HG03442 (cell line): ENCODE data around the gene SENP3.
A peak's percentile ranks its signal among the peaks of the same experiment; 100 is the strongest.

Source experiments
- ATAC-seq: cut with Tn5 transposase; IDR thresholded peaks from one replicate; pipeline ENCODE4 v1.9.1; 2021; ENCODE audit warnings: mild to moderate bottlenecking, moderate library complexity; ENCODE audit not compliant: unreplicated experiment

SENP3 gene

DNA sequence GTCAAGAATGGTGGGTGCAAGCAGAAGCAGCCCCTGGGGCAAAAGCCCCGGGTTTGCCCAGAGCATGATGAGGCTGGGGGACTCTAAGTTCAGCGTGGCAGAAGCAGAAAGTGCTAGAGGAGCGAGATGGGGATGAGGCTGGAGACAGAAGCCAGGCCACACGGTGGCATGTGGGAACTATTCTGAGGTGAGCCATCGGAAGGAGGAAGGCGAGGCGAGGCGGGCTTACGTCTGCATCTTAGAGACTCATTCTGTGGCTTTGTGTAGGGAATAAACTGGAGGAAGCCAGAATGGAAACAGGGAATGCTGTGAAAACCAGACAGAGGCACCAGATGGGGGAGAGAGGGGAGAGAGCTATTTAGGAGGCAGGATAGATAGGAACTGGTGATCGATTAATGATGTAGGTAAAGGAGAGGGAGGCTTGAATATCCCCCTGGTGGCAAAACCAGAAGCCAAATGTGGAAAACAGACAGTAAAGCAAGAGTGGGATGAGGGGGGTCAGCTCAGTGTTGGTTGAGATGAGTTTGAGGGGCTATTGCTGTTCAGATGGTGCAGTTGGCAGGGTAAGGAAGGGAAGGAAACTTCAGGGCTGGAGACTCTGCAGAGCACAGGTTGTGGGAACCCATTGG, 6.3 kb upstream of the SENP3 start:
- no peak for ATAC-seq

DNA sequence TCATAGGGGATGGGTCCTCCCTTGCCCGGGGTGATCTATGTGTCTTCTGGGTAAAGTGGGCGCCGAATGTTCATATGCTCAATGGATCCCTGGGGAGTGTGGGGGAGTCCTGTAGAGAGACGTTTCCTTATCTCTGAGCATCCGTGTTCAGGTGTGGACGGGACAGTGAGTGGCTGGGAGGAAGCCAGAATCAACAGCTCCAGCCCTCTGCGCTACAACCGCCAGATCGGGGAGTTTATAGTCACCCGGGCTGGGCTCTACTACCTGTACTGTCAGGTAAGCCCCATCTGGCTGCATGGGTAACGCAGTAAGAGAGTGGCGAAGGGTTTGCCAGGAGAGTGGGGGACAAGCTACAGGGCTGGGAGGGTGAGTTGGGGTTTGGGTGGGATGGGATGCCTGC, 5.1 kb upstream of the SENP3 start:
- no peak for ATAC-seq

DNA sequence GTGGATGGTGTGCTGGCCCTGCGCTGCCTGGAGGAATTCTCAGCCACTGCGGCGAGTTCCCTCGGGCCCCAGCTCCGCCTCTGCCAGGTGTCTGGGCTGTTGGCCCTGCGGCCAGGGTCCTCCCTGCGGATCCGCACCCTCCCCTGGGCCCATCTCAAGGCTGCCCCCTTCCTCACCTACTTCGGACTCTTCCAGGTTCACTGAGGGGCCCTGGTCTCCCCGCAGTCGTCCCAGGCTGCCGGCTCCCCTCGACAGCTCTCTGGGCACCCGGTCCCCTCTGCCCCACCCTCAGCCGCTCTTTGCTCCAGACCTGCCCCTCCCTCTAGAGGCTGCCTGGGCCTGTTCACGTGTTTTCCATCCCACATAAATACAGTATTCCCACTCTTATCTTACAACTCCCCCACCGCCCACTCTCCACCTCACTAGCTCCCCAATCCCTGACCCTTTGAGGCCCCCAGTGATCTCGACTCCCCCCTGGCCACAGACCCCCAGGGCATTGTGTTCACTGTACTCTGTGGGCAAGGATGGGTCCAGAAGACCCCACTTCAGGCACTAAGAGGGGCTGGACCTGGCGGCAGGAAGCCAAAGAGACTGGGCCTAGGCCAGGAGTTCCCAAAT, 4.5 kb upstream of the SENP3 start:
- ATAC-seq, result no peak

DNA sequence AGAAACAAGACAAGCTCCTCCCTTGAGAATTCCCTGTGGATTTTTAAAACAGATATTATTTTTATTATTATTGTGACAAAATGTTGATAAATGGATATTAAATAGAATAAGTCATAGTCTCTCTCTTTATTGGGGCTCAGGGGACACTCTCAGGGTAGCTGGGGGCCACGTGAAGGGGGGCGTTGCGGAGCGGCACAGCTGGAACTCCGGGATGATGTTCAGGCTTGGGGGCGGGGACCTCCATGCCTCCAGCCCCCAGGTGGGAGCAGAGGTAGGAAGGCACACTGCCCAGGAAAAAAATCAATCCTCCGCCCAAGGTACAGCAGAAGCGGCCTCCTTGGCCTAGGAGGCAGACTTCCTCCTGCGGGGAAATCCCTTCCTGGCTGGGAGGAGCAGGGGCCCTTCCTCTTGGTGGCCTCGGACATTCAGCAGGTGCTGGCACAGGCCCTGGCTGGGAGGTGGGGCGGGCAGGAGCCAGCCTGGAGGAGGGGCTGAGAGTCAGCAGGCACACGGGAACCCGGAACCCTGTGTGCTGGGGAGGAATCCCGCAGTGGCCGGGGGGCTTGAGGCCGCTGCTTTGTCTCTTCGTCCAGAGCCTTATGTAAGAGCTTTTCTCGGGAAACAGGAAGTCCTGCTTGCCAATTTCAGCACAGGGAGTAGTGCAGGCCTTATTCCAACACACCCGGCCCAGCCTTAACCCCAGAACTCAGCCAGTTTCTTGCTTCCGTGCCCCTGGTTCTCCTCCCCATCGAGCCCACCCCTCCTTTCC, 3.8 kb upstream of the SENP3 start:
- no peak for ATAC-seq

DNA sequence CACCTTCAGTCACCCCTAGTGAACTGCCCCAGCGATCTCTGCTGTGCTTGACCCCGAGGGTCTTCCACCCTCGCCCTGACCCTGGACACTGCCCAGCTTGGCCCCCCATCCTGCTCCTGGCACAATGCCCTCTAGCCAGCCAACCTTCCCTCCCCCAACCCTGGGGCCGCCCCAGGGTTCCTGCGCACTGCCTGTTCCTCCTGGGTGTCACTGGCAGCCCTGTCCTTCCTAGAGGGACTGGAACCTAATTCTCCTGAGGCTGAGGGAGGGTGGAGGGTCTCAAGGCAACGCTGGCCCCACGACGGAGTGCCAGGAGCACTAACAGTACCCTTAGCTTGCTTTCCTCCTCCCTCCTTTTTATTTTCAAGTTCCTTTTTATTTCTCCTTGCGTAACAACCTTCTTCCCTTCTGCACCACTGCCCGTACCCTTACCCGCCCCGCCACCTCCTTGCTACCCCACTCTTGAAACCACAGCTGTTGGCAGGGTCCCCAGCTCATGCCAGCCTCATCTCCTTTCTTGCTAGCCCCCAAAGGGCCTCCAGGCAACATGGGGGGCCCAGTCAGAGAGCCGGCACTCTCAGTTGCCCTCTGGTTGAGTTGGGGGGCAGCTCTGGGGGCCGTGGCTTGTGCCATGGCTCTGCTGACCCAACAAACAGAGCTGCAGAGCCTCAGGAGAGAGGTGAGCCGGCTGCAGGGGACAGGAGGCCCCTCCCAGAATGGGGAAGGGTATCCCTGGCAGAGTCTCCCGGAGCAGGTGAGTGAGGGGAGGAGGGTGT, 3.0 kb upstream of the SENP3 start, which contains the start of gene TNFSF13:
Gene TNFSF13 (plus strand): TSS at position 207 of the 776 bp plus-strand sequence. CDS start 290 bp downstream, at position 497.
- ATAC-seq, result no peak

DNA sequence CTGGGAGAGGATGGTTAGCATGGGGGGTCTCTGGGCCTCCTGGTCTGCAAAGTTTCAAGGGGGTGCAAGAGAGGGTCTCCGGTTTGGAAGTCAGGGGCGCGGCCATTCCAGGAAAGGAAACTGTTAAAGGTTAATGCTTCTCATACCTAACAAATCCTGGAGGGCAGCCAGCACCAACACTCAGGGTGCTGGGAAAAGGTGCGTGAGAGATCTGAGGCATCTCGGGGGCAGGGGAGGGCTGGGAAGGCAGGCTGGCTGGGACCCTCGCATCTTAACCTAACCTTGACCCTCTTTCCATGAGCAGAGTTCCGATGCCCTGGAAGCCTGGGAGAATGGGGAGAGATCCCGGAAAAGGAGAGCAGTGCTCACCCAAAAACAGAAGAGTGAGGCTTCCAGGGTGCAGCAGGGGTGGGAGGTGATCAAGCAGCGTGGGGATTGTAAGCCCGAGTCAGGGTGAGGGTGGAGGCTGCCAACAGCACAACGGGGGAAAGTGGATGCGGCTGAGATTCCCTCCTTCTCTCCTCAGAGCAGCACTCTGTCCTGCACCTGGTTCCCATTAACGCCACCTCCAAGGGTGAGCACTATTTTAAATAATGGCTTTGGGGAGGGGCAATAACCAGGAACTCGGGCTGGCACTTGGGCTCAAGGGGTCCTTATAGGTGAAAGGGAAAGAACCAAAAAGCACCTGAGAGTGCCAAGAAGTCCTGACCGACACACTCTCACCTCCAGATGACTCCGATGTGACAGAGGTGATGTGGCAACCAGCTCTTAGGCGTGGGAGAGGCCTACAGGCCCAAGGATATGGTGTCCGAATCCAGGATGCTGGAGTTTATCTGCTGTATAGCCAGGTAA, 2.2 kb upstream of the SENP3 start:
- ATAC-seq, result no peak

DNA sequence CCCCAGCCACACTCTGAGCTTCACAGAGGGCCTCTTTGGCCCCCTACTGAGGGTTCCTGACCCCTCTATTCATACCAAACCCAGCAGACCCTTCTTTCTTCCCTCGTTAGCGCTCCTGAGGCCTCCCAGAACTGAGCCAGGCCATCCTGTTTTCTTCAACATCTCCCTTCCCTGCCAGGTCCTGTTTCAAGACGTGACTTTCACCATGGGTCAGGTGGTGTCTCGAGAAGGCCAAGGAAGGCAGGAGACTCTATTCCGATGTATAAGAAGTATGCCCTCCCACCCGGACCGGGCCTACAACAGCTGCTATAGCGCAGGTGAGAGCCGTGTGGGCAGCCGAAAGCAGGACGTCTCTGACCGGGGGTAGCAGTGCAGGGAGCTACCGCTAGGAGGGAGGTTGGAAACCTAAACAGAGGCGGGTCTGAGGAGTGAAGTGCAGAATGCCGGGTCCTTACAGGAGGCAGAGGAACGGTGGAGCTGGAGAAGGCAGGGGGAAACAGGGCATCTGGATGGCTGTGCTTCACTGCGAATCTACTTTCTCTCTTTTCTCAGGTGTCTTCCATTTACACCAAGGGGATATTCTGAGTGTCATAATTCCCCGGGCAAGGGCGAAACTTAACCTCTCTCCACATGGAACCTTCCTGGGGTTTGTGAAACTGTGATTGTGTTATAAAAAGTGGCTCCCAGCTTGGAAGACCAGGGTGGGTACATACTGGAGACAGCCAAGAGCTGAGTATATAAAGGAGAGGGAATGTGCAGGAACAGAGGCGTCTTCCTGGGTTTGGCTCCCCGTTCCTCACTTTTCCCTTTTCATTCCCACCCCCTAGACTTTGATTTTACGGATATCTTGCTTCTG, 1.3 kb upstream of the SENP3 start:
- no peak for ATAC-seq

DNA sequence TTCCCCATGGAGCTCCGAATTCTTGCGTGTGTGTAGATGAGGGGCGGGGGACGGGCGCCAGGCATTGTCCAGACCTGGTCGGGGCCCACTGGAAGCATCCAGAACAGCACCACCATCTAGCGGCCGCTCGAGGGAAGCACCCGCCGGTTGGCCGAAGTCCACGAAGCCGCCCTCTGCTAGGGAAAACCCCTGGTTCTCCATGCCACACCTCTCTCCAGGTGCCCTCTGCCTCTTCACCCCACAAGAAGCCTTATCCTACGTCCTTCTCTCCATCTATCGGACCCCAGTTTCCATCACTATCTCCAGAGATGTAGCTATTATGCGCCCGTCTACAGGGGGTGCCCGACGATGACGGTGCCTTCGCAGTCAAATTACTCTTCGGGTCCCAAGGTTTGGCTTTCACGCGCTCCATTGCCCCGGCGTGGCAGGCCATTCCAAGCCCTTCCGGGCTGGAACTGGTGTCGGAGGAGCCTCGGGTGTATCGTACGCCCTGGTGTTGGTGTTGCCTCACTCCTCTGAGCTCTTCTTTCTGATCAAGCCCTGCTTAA, 617 bp upstream of the SENP3 start:
- ATAC-seq, result peak; percentile 47

DNA sequence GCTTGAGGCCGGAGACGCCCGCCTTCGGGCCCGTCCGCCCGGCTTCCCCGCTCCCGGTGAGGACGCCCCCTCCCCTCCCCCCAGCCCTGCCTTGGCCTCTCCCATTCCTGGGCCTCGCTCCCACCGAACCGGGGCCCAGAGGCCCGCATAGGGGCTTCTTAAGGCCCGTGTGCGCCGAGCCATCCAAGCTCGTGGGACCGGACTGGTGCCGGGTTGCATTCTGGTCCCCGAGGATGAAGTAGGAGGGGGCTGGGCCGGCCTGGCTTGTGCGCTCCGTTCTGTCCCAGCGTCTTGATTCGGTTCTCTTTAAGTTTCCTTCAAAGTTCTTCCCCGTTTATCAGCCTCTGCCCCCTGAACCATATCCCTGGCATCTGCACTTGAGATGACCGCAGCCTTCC, 488 bp downstream of the SENP3 start:
- no peak for ATAC-seq

DNA sequence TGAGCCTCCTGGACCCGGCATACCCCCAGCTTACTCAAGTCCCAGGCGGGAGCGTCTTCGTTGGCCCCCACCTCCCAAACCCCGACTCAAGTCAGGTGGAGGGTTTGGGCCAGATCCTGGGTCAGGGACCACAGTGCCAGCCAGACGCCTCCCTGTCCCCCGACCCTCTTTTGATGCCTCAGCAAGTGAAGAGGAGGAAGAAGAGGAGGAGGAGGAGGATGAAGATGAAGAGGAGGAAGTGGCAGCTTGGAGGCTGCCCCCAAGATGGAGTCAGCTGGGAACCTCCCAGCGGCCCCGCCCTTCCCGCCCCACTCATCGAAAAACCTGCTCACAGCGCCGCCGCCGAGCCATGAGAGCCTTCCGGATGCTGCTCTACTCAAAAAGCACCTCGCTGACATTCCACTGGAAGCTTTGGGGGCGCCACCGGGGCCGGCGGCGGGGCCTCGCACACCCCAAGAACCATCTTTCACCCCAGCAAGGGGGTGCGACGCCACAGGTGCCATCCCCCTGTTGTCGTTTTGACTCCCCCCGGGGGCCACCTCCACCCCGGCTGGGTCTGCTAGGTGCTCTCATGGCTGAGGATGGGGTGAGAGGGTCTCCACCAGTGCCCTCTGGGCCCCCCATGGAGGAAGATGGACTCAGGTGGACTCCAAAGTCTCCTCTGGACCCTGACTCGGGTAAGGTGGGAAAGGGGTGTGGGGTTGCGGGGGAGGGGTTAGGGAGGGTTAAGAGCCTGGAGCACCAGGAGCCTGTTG, 1.6 kb downstream of the SENP3 start:
- no peak for ATAC-seq

DNA sequence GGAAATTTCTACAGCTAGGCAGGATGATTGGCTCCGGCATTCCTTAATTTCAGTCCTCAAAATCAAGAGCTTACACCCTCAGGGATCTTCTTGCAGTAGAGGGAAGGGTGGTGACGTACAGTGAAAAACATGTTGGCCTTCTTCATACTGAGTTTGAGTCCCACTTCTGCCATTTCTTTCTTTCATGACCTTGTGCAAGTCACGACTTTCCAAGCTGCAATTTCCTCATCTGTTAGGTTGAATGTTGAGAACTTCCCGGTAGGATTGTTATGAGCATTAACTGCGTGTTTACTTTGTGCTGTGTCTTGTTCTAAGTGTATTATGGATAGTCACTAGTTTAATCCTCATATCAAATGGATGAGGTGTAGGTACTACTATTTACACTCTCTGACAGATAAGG, 7.9 kb downstream of the SENP3 start:
- no peak for ATAC-seq

DNA sequence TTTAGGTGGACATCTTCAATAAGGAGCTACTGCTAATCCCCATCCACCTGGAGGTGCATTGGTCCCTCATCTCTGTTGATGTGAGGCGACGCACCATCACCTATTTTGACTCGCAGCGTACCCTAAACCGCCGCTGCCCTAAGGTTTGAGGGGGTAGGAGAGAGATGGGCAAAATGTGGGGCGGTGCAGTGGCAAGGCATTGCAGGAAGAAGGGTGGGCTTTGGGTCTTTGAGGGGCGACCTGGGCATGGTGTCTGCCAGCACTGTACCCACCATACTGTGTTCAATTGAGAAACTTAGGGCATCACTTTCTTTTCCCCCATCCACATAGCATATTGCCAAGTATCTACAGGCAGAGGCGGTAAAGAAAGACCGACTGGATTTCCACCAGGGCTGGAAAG, 8.6 kb downstream of the SENP3 start:
- no peak for ATAC-seq

DNA sequence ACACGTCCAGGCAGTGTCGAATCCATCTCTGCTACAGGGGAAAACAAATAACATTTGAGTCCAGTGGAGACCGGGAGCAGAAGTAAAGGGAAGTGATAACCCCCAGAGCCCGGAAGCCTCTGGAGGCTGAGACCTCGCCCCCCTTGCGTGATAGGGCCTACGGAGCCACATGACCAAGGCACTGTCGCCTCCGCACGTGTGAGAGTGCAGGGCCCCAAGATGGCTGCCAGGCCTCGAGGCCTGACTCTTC, 10.5 kb downstream of the SENP3 start:
- ATAC-seq, result peak; percentile 85

DNA sequence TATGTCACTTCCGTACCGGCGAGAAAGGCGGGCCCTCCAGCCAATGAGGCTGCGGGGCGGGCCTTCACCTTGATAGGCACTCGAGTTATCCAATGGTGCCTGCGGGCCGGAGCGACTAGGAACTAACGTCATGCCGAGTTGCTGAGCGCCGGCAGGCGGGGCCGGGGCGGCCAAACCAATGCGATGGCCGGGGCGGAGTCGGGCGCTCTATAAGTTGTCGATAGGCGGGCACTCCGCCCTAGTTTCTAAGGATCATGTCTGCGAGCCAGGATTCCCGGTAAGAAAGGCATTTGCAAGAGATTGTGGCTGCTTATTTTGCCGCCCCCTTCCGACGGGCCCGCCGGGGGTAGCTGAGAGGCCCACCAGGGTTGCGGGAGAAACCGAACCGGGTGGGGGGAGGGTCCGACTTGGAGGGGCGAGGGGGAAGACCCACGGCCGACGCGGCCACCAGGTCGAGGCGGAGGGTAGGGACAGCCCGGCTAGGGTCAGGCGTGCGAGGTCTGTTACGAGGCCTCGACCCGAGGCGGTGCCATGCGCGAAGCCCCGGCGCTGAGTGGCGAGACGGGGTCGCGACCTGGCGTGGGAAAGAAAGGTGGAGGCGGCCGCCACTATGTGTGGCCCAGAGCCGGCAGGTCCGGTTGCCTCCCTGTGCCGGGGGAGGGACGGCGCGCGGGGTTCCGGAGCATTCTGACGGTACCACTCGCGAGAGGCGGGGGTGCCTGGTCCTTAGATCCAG, 11.0 kb downstream of the SENP3 start:
- ATAC-seq, result peak; percentile 1

DNA sequence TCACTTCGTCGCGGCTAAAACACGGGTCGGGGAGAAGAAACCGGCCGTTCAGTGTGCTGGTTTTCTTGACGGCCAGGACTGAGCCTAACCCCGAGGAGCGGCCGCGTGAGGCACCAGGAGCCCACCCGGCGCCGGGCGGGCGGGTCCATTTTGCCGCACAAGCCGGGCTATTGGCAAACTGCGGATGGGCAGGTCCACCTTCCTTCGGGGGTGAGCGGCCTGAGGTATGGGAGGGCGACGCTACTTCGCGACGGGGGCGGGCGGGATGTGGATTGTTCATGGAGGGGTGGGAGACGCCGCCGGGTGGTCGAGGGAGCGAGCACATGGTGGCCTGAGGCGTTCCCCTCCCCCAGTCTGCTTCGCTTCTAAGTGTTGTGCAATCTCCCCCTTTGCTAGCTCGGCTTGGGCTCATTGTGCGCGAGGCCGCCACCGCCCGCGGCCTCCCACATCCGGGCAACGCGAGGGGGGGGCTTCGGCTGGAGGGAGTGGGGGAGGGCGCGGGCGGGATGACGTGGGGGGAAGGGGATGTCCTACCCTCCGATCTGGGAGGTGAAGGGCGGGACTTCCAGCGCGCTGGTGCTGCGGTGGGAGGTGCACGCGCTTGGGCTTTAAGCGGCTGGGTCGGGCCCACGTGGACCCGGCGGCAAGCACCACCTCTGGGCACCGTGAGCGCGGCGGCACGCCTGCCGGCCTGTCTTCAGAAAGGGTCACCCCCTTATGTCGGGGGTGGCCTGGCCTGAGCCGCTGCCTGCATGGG, 11.8 kb downstream of the SENP3 start:
- peak; percentile 23 for ATAC-seq

DNA sequence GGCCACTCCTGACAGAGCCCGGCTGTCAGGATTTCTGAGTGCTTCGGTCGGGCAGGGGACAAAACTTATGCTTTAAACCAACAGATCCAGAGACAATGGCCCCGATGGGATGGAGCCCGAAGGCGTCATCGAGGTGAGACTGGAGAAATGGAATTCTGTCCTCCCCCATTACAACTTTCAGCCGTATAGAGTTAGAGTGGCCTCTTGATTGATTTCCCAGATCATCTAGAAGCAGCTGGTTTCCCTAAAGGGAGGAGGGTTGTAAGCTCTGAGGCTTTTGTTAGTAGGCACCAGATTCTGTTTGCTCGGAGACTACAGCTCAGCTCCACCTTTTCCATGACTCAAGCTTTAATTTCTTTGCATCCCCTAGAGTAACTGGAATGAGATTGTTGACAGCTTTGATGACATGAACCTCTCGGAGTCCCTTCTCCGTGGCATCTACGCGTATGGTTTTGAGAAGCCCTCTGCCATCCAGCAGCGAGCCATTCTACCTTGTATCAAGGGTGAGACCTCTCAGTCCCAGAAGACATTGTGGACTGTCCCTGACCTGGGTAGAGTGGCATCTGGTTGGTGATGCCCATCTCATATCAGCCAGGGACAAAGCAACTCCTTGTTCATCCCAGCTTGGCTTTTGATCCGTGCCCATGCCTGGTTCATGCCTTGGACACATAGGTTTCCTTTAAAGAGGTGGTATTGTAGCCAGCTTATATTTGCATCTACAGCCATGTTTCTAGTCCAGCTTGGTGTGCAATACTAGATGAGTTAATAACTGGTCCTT, 12.6 kb downstream of the SENP3 start:
- ATAC-seq, result no peak

DNA sequence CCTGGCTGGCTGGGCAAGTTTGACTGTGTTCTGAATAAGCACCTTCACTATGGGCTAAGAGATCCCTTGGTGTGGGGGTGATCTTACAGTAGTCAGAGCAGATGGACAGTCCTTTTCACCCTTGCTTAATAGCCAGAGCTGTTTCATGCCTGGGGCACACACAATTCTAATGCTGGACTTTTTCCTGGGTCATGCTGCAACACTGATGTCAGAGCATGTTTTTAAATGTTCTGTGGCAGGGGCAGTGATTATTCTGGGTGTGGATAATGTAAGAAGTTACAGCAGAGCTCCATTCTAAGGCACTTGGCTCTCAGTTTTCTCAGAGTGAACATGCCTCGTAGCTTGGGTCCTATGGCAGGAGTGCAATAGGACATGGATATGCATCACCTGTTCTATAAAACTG, 13.8 kb downstream of the SENP3 start:
- no peak for ATAC-seq
